HPDE6-E6E7 (cell line): ENCODE results near the gene C19orf47.

Experiments used
- DNase-seq: peaks from one replicate; pipeline ENCODE4 v3.0.0; 2011; ENCODE audit warnings: missing footprints; ENCODE audit errors: extremely low spot score

C19orf47 gene

DNA sequence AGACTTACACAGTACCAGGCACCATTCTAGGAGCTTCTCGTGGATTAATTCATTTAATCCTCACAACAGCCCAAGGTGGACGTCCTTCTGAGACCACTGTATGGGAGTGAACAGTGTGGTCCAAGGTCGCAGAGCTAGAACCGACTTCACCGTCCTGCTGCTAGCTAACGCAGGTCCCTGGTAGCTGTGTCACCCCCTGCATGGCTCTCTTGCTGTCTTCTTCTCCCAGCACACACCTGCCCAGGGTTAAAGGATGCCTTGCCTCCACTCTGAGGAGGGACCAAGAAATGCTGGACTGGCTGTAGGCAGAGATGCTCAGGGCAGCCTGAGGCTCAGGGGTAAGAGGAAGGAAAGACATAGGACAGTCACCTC is 66.0 kb downstream of the C19orf47 start:
- DNase-seq, result no peak

- DNase-seq, result no peak
Observed at GRCh38 chr19:40281381-40282208, 66.6 kb downstream of the C19orf47 start.

GRCh38 chr19:40280608-40281221 is 67.5 kb downstream of the C19orf47 start:
- no peak for DNase-seq

DNA sequence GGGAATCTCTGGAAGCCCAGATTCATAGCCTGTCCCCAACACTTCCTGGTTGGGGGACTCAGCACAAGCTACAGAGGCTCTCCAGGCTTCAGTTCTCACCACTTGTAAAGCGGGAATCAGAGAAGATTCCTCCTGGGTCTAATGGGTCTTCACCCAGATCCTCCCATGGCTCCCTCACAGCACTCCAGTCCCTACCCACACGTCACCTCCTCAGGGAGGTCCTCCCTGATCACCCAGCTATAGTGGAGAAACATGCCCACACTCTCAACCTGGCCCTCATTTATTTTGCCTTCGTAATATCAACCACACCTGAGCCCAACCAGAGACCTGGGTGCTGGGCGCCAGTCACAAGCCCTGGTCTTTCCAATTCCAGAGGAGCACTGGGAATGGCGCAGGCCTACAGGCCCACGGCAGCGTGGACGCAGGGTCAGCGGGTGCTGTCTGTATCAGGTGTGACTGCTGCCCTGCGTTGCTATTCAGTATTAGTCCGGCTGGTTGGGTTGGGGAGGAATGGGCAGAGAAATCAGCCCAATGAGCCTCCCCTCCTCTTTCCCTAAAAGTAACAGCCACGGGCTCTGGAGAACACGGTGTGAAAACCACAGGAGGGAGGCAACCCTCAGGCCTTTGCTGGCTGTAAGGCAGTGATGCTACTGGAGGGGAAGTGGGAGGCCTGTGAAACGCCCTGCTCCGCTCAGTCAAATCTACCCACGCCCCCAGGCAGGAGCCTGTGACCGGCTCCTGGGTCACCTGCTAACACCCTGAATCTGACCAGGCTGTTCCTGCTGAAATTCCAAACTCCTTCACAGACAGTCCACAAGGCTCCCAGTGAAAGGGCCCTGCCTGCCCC is 68.2 kb downstream of the C19orf47 start:
- no peak for DNase-seq

DNA sequence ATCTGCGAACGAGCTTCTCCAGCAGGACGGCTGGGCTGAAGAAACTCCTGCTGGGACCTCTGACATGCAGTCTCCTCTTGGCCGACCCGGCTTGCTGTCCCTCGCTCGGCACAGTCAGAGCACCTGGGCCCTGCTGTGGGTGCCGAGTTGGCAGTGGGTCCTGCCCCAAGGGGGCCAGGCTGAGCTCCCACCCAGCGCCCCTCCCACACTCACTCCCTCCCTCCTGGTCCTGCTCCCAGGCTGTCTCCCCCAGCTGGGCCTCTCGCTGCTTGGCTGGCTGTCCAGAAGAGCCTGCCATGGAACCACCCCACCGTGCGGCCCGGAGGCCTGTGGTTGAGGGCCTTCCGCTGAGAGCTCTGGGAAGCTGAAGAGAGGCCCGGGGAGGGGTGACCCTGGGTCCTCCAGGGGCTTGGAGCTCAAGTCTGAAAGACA is 69.1 kb downstream of the C19orf47 start:
- no peak for DNase-seq

DNA sequence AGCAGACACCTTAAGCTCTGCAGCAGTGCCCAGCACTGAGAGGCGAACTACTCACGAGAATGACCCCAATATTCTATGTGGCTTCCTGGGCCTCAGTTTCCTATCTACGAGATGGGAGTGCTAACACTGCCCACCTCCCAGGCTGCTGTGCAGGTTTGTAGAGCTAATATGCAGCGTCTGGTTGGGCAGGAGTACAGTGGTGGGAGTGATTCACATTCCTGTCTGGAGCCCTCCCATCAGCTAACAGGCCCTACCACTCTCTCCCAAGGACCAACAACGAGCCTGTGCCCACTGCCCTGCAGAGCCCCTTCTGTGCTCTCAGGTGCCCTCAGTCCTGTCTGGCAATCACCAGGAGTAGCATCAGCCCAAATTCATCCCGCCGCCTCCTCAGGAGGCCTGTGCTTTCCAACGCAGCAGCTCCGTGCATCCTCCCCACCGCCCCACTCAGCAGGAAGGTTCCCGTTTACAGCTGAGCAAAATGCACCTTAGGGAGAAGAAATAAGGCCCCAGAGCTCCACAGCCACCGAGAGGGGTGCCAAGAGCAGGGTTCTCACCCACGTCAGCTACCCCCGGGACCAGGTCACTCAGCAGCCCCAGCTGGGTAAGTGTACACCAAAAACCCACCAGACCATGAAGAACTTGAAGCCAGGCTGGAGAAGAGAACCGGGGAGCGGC is 69.7 kb downstream of the C19orf47 start:
- no peak for DNase-seq

- no peak for DNase-seq
Observed at GRCh38 chr19:40277356-40278059, 70.7 kb downstream of the C19orf47 start.

GRCh38 chr19:40274585-40275544 is 73.3 kb downstream of the C19orf47 start:
- no peak for DNase-seq

GRCh38 chr19:40273469-40274360 is 74.5 kb downstream of the C19orf47 start:
- no peak for DNase-seq

DNA sequence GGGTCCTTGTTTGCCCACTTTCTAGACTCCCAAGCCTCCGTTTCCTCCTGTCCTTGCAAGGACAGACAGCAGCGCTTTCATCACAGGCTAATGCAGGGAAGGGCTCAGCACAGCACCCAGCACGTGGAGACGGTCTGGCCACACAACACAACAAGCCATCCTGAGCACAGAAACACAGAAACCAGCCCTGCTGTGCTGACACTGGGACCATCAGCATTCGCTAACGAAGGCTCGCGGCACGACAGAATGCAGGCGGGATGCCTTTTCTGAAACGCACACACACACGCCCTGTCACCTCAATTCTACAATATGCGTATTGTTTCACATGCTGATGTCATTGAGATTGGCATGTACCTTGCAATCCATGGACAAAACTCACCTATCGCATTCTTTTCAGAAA is 75.9 kb downstream of the C19orf47 start:
- DNase-seq, result no peak

DNA sequence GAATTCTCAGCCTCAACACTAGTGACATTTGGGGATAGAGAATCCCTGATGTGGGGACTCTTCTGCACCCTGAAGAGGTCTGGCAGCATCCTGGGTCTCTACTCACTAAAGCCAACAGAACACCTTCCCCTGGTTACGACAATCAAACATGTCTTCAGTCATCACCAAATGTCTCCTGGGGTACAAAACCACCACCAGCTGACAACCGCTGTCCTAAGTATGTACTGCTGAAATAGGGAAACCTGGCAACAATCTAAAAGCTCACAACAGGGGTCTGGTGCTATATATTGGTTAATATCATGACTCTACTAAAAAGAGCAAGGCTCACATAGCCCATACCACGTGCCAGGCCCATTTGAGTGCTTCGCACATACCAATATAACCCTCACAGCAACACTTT is 76.5 kb downstream of the C19orf47 start:
- no peak for DNase-seq

GRCh38 chr19:40270362-40271089 is 77.7 kb downstream of the C19orf47 start:
- DNase-seq, result no peak
